Measurements from ENCODE around the gene ABCC2.
"Not testable (repeated sequence)": the region's sequence is repeated elsewhere in the genome, so short reads cannot be mapped to it uniquely, and the experiment has no call there.

ABCC2 gene

DNA sequence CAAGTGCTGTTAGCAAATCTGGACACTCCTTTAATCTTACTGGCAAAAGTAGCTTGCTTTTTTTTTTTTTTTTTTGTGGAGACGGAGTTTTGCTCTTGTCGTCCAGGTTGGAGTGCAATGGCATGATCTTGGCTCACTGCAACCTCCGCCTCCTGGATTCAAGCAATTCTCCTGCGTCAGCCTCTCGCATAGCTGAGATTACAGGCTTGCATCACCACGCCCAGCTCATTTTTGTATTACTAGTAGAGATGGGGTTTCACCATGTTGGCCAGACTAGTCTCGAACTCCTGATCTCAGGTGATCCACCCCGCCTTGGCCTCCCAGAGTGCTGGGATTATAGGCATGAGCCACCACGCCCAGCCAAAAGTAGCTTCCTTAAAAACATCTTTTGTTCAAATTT, 112.6 kb downstream of the ABCC2 start:
- not testable (repeated sequence) for DNase-seq (ENCODE audit: low spot score)

DNA sequence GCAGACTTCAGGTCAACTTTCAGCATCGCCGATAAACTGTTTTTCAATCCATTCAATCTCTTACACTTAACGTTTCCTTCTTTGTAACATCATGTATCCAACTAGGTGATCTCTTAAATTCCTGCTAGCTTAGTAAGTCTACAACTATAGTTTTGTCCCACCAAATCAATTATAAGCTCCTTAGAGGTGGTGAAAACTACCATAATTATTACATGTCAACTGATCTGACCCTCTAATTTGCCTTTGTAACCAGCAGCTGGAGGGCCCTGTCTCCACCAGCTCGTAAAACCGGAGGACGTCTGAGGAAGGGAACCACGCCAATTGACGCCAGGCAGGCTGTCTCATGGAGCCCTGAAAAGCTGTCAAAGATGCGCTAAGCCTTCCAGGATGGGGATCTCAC, 113.4 kb downstream of the ABCC2 start:
- DNase-seq (ENCODE audit: low spot score): no peak

Data from activated CD4-positive, alpha-beta T cell treated with anti-CD3 and anti-CD28 coated beads, Interleukin-2, Interleukin-4, amounts not matched to agents 100 ng/mL and 50 ng/mL, durations not matched to agents 16 hours and 8 hours (primary cell).